Neuronal stem cell (in vitro differentiated cells): ENCODE data around the gene CNTN2.

Experiments used
- DNase-seq: peaks from one replicate; pipeline ENCODE4 v3.0.0-alpha.2; 2013; ENCODE audit warnings: low spot score
- H2AFZ ChIP-seq: one replicate; pipeline ENCODE4 v1.6.1; 2013; ENCODE audit warnings: mild to moderate bottlenecking, low read length, inconsistent platforms
- H2AK5ac ChIP-seq: 2 replicates; pipeline ENCODE4 v1.6.1; 2013; ENCODE audit warnings: low read depth, mild to moderate bottlenecking, inconsistent platforms, low read length, moderate library complexity, mixed read lengths
- H2BK120ac ChIP-seq: 2 replicates; pipeline ENCODE4 v1.6.1; 2013; ENCODE audit warnings: low read depth, mild to moderate bottlenecking, inconsistent platforms, low read length, moderate library complexity, mixed read lengths
- H2BK12ac ChIP-seq: one replicate; pipeline ENCODE4 v1.6.1; 2013; ENCODE audit warnings: low read length, inconsistent platforms
- H2BK15ac ChIP-seq: 2 replicates; pipeline ENCODE4 v1.6.1; 2013; ENCODE audit warnings: mild to moderate bottlenecking, low read length, inconsistent platforms, mixed read lengths
- H2BK5ac ChIP-seq: one replicate; pipeline ENCODE4 v1.6.1; 2013; ENCODE audit warnings: inconsistent platforms, mild to moderate bottlenecking, low read length, moderate library complexity
- H3K14ac ChIP-seq: one replicate; pipeline ENCODE4 v1.6.1; 2013; ENCODE audit warnings: low read length, inconsistent platforms
- H3K18ac ChIP-seq: 2 replicates; pipeline ENCODE4 v1.6.1; 2013; ENCODE audit warnings: low read length, inconsistent platforms
- H3K23ac ChIP-seq: 2 replicates; pipeline ENCODE4 v1.6.1; 2013; ENCODE audit warnings: low read depth, mild to moderate bottlenecking, mixed read lengths, low read length, inconsistent platforms; ENCODE audit not compliant: poor library complexity
- H3K27ac ChIP-seq: replicated peaks from 3 replicates; pipeline ENCODE4 v1.5.1; 2013; ENCODE audit warnings: low read length, inconsistent platforms
- H3K27me3 ChIP-seq, 3 experiments: 2 replicates each; pipeline ENCODE4 v1.6.1; 2013; ENCODE audit warnings: low read length in 3 of 3, mild to moderate bottlenecking in 2 of 3, inconsistent platforms in 1 of 3, low read depth in 1 of 3, mixed read lengths in 1 of 3, moderate library complexity in 1 of 3; ENCODE audit not compliant: control insufficient read depth in 3 of 3, insufficient read depth in 3 of 3
- H3K36me3 ChIP-seq, 2 donors: replicated peaks in 1 of 2; 2 replicates each; pipeline ENCODE4 v1.6.1; 2013; ENCODE audit warnings: low read length in 2 of 2; ENCODE audit not compliant: control insufficient read depth in 2 of 2, insufficient read depth in 2 of 2
- H3K4ac ChIP-seq: 2 replicates; pipeline ENCODE4 v1.6.1; 2013; ENCODE audit warnings: inconsistent platforms, mild to moderate bottlenecking, low read length, moderate library complexity
- H3K4me1 ChIP-seq, 2 donors: 1 replicate in 1 of 2; 2 replicates in 1 of 2; pipeline ENCODE4 v1.6.1; 2013; ENCODE audit warnings: low read length in 2 of 2, low read depth in 1 of 2; ENCODE audit not compliant: control insufficient read depth in 2 of 2, insufficient read depth in 1 of 2
- H3K4me2 ChIP-seq: one replicate; pipeline ENCODE4 v1.6.1; 2013; ENCODE audit warnings: mild to moderate bottlenecking, low read length, inconsistent platforms; ENCODE audit not compliant: insufficient read depth, poor library complexity, severe bottlenecking
- H3K4me3 ChIP-seq, 2 donors: 2 replicates each; pipeline ENCODE4 v1.5.1; 2013; ENCODE audit warnings: low read length in 2 of 2, mild to moderate bottlenecking in 2 of 2, inconsistent platforms in 1 of 2, moderate library complexity in 1 of 2
- H3K79me1 ChIP-seq: one replicate; pipeline ENCODE4 v1.6.1; 2013; ENCODE audit warnings: low read depth, mild to moderate bottlenecking, inconsistent platforms, low read length, moderate library complexity
- H3K9ac ChIP-seq: one replicate; pipeline ENCODE4 v1.6.1; 2013; ENCODE audit warnings: mild to moderate bottlenecking, low read depth, low read length, inconsistent platforms; ENCODE audit not compliant: poor library complexity
- H3K9me3 ChIP-seq, 2 donors: replicated peaks in 1 of 2; 2 replicates each; pipeline versions ENCODE3 to v1.6.1; 2013; ENCODE audit warnings: low read length in 2 of 2, mild to moderate bottlenecking in 2 of 2, inconsistent platforms in 1 of 2, low read depth in 1 of 2, mixed read lengths in 1 of 2, moderate library complexity in 1 of 2; ENCODE audit not compliant: control insufficient read depth in 2 of 2, insufficient read depth in 1 of 2
- H4K8ac ChIP-seq: one replicate; pipeline ENCODE4 v1.6.1; 2013; ENCODE audit warnings: low read depth, mild to moderate bottlenecking, inconsistent platforms, low read length, moderate library complexity
- H4K91ac ChIP-seq: one replicate; pipeline ENCODE4 v1.6.1; 2013; ENCODE audit warnings: low read length, low read depth, mild to moderate bottlenecking, inconsistent platforms; ENCODE audit not compliant: poor library complexity
- WGBS, 2 donors: extraction: QIAGEN DNeasy Blood & Tissue Kit; methylation state at CpG; one replicate each; pipeline ENCODE4 v1.1.7; 2013; ENCODE audit warnings: missing lambda C conversion rate in 2 of 2, mixed read lengths in 1 of 2; ENCODE audit not compliant: insufficient read length in 2 of 2, insufficient replicate concordance in 1 of 2; ENCODE audit errors: extremely low coverage in 2 of 2; 5-methylcytosine and 5-hydroxymethylcytosine counted together

The CNTN2 gene

GRCh38 chr1:205072881-205073280 is 29.9 kb downstream of the CNTN2 start:
- DNase-seq, result no peak
- no CpG with 5 or more reads among the region's 8 CpGs for WGBS, 2 donors

GRCh38 chr1:205073511-205073910 is 30.5 kb downstream of the CNTN2 start:
- Histone ChIP-seq H3K18ac (no peak overlapping the region), H2AK5ac (peak overlapping the region; percentile 51), H3K27me3 (peaks cover 0 to 8% (median 0%) of the 10 kb centered on the region in 3 experiments), H2BK120ac (no peak overlapping the region), H2AFZ (no peak overlapping the region), H2BK15ac (no peak overlapping the region), H3K79me1 (no peaks in the 10 kb centered on the region), H3K36me3 (no peaks in the 10 kb centered on the region), H3K14ac (no peak overlapping the region), H3K4me3 (no peak overlapping the region), H2BK12ac (no peak overlapping the region), H4K91ac (no peak overlapping the region), H3K4me2 (no peak overlapping the region), H3K27ac (no peak overlapping the region), H3K4me1 (peaks cover 0 to 3% of the 10 kb centered on the region in 2 donors), H2BK5ac (no peak overlapping the region), H4K8ac (no peak overlapping the region), H3K9me3 (no peaks in the 10 kb centered on the region), H3K4ac (no peak overlapping the region), H3K9ac (no peak overlapping the region), H3K23ac (peak overlapping the region; percentile 25)
- WGBS, 2 donors, result no CpG with 5 or more reads among the region's 12 CpGs
- no peak for DNase-seq

More at GRCh38 chr1:205072881-205073280, 29.9 kb downstream of the CNTN2 start:
- H3K27me3 ChIP-seq, result peaks cover 0 to 8% (median 0%) of the 10 kb centered on the region in 3 experiments
- H3K9ac ChIP-seq, result no peak overlapping the region
- H2BK5ac ChIP-seq, result no peak overlapping the region
- H4K8ac ChIP-seq, result no peak overlapping the region
- no peak overlapping the region for H3K27ac ChIP-seq
- H3K4me1 ChIP-seq, result peaks cover 0 to 3% of the 10 kb centered on the region in 2 donors
- no peak overlapping the region for H4K91ac ChIP-seq
- no peak overlapping the region for H3K4me3 ChIP-seq
- H3K14ac ChIP-seq, result no peak overlapping the region
- no peak overlapping the region for H3K4ac ChIP-seq
- H2BK12ac ChIP-seq, result no peak overlapping the region
- no peak overlapping the region for H2AFZ ChIP-seq
- H3K9me3 ChIP-seq, result no peaks in the 10 kb centered on the region
- H3K4me2 ChIP-seq, result no peak overlapping the region
- no peak overlapping the region for H2AK5ac ChIP-seq
- no peaks in the 10 kb centered on the region for H3K36me3 ChIP-seq
- no peak overlapping the region for H3K23ac ChIP-seq
- no peak overlapping the region for H2BK120ac ChIP-seq
- no peaks in the 10 kb centered on the region for H3K79me1 ChIP-seq
- no peak overlapping the region for H3K18ac ChIP-seq
- H2BK15ac ChIP-seq, result no peak overlapping the region

- no peak overlapping the region for H2BK5ac ChIP-seq
- WGBS, 2 donors, result no CpG with 5 or more reads among the region's 11 CpGs
Measured at GRCh38 chr1:205074084-205074483, 31.1 kb downstream of the CNTN2 start.

GRCh38 chr1:205074513-205074912 is 31.5 kb downstream of the CNTN2 start:
- Histone ChIP-seq H3K4me1 (peaks cover 0 to 3% of the 10 kb centered on the region in 2 donors), H2BK15ac (no peak overlapping the region), H2AFZ (no peak overlapping the region), H3K4me2 (no peak overlapping the region), H2BK120ac (no peak overlapping the region), H3K27me3 (peaks cover 0 to 8% (median 0%) of the 10 kb centered on the region in 3 experiments), H4K8ac (no peak overlapping the region), H2BK12ac (no peak overlapping the region), H4K91ac (no peak overlapping the region), H3K4ac (no peak overlapping the region), H3K23ac (peak overlapping the region; percentile 46), H3K79me1 (no peaks in the 10 kb centered on the region), H2AK5ac (no peak overlapping the region), H3K4me3 (no peak overlapping the region), H2BK5ac (no peak overlapping the region), H3K18ac (no peak overlapping the region), H3K9me3 (no peaks in the 10 kb centered on the region), H3K14ac (no peak overlapping the region), H3K9ac (no peak overlapping the region), H3K36me3 (no peaks in the 10 kb centered on the region), H3K27ac (no peak overlapping the region)
- no CpG with 5 or more reads among the region's 7 CpGs for WGBS, 2 donors
- no peak for DNase-seq

More at GRCh38 chr1:205074084-205074483, 31.1 kb downstream of the CNTN2 start:
- Histone ChIP-seq H3K14ac (no peak overlapping the region), H2BK120ac (no peak overlapping the region), H3K4me3 (no peak overlapping the region), H2BK12ac (no peak overlapping the region), H3K4ac (no peak overlapping the region), H2AK5ac (no peak overlapping the region), H3K4me2 (no peak overlapping the region), H3K18ac (peak overlapping the region; percentile 29), H2BK15ac (no peak overlapping the region), H3K4me1 (peaks cover 0 to 3% of the 10 kb centered on the region in 2 donors), H3K9ac (no peak overlapping the region), H3K9me3 (no peaks in the 10 kb centered on the region), H2AFZ (no peak overlapping the region), H4K8ac (no peak overlapping the region), H4K91ac (no peak overlapping the region), H3K27ac (no peak overlapping the region), H3K23ac (no peak overlapping the region), H3K36me3 (no peaks in the 10 kb centered on the region), H3K27me3 (peaks cover 0 to 8% (median 0%) of the 10 kb centered on the region in 3 experiments), H3K79me1 (no peaks in the 10 kb centered on the region)
- DNase-seq, result no peak
